Stimulated activated CD4-positive, alpha-beta T cell treated with anti-CD3 and anti-CD28 coated beads, Interleukin-1b, Interleukin-23, amount 100 ng/mL, for 48 hours (primary cell): ENCODE data around the gene NBEA.
"Not testable (repeated sequence)": the region's sequence is repeated elsewhere in the genome, so short reads cannot be mapped to it uniquely, and the experiment has no call there.

Source experiments
- DNase-seq: peaks from one replicate; pipeline ENCODE4 v3.0.0-alpha.2; 2020

The NBEA gene

GRCh38 chr13:35597451-35597850 is 655.4 kb downstream of the NBEA start:
- no peak for DNase-seq

GRCh38 chr13:35598233-35598632 is 656.2 kb downstream of the NBEA start:
- DNase-seq = no peak

GRCh38 chr13:35598790-35599369 is 656.8 kb downstream of the NBEA start:
- no peak for DNase-seq

GRCh38 chr13:35599384-35599783 is 657.3 kb downstream of the NBEA start:
- DNase-seq = no peak

- DNase-seq = no peak
These were observed 658.1 kb downstream of the NBEA start for GRCh38 chr13:35600137-35600536.

GRCh38 chr13:35603593-35604285 is 661.7 kb downstream of the NBEA start:
- DNase-seq = no peak

- DNase-seq = no peak
These were observed 672.6 kb downstream of the NBEA start for GRCh38 chr13:35614666-35615065.

GRCh38 chr13:35617420-35617819 is 675.4 kb downstream of the NBEA start:
- DNase-seq = no peak

GRCh38 chr13:35618565-35619083 is 676.6 kb downstream of the NBEA start:
- no peak for DNase-seq

GRCh38 chr13:35621989-35622388 is 679.9 kb downstream of the NBEA start:
- DNase-seq = no peak

- DNase-seq = no peak
These were observed 687.0 kb downstream of the NBEA start for GRCh38 chr13:35629026-35629425.

GRCh38 chr13:35630551-35631275 is 688.6 kb downstream of the NBEA start:
- no peak for DNase-seq

GRCh38 chr13:35631666-35632065 is 689.6 kb downstream of the NBEA start:
- DNase-seq = no peak

- DNase-seq = no peak
These were observed 701.6 kb downstream of the NBEA start for GRCh38 chr13:35643625-35644024.

- DNase-seq = no peak
These were observed 704.1 kb downstream of the NBEA start for GRCh38 chr13:35646056-35646774.

GRCh38 chr13:35648201-35648600 is 706.1 kb downstream of the NBEA start:
- DNase-seq = no peak

GRCh38 chr13:35649162-35649561 is 707.1 kb downstream of the NBEA start:
- DNase-seq = no peak

- DNase-seq = no peak
These were observed 717.7 kb downstream of the NBEA start for GRCh38 chr13:35659796-35660195.

GRCh38 chr13:35664747-35665146 is 722.7 kb downstream of the NBEA start:
- no peak for DNase-seq

GRCh38 chr13:35669321-35669720 is 727.3 kb downstream of the NBEA start:
- DNase-seq = no peak

GRCh38 chr13:35672611-35673010 is 730.5 kb downstream of the NBEA start:
- no peak for DNase-seq

- no peak for DNase-seq
These were observed 733.6 kb downstream of the NBEA start for GRCh38 chr13:35675651-35676050.

- DNase-seq = not testable (repeated sequence)
These were observed 735.8 kb downstream of the NBEA start for GRCh38 chr13:35677863-35678262.
